ENCODE data around the gene COL15A1. TPM values are rescaled to one million over a fixed set of nuclear protein-coding genes. Genes with fewer than 3 reads are reported as not detected.

COL15A1 gene
- polyA plus RNA-seq, 1 donor: 227 TPM

- no peak for DNase-seq
Measured at GRCh38 chr9:98949565-98949964, 5.9 kb downstream of the COL15A1 start.

GRCh38 chr9:98950262-98950661 is 6.6 kb downstream of the COL15A1 start:
- DNase-seq: no peak

GRCh38 chr9:98951967-98952366 is 8.3 kb downstream of the COL15A1 start:
- no peak for DNase-seq

- DNase-seq: no peak
Measured at GRCh38 chr9:98953581-98954243, 10.0 kb downstream of the COL15A1 start.

- DNase-seq: no peak
Measured at GRCh38 chr9:98954244-98954610, 10.5 kb downstream of the COL15A1 start.

GRCh38 chr9:98955259-98955658 is 11.6 kb downstream of the COL15A1 start:
- no peak for DNase-seq

- DNase-seq: no peak
Measured at GRCh38 chr9:98957826-98958225, 14.1 kb downstream of the COL15A1 start.

GRCh38 chr9:98958271-98958984 is 14.7 kb downstream of the COL15A1 start:
- DNase-seq: peak; percentile 81

GRCh38 chr9:98960409-98960808 is 16.7 kb downstream of the COL15A1 start:
- no peak for DNase-seq

- DNase-seq: no peak
Measured at GRCh38 chr9:98961513-98962180, 17.9 kb downstream of the COL15A1 start.

- DNase-seq: no peak
Measured at GRCh38 chr9:98962181-98962560, 18.5 kb downstream of the COL15A1 start.

- no peak for DNase-seq
Measured at GRCh38 chr9:98962861-98963260, 19.2 kb downstream of the COL15A1 start.

GRCh38 chr9:98964201-98964600 is 20.5 kb downstream of the COL15A1 start:
- DNase-seq: no peak

- no peak for DNase-seq
Measured at GRCh38 chr9:98964911-98965336, 21.2 kb downstream of the COL15A1 start.

- DNase-seq: no peak
Measured at GRCh38 chr9:98966676-98967075, 23.0 kb downstream of the COL15A1 start.

GRCh38 chr9:98967257-98967656 is 23.6 kb downstream of the COL15A1 start:
- DNase-seq: no peak

- no peak for DNase-seq
Measured at GRCh38 chr9:98967680-98968079, 24.0 kb downstream of the COL15A1 start.

GRCh38 chr9:98968601-98969337 is 25.1 kb downstream of the COL15A1 start:
- no peak for DNase-seq

- DNase-seq: no peak
Measured at GRCh38 chr9:98970532-98971041, 26.9 kb downstream of the COL15A1 start.

- DNase-seq: no peak
Measured at GRCh38 chr9:98971168-98971914, 27.6 kb downstream of the COL15A1 start.

- no peak for DNase-seq
Measured at GRCh38 chr9:98971915-98972223, 28.2 kb downstream of the COL15A1 start.

GRCh38 chr9:98972716-98973115 is 29.0 kb downstream of the COL15A1 start:
- DNase-seq: no peak

Measured in hindlimb muscle (tissue), 1 donor.